Fibroblast of peridontal ligament (primary cell): ENCODE results near the gene LILRA1.
"Not testable (repeated sequence)": the region's sequence is repeated elsewhere in the genome, so short reads cannot be mapped to it uniquely, and the experiment has no call there.

Experiments used
- DNase-seq: peaks from one replicate; pipeline ENCODE4 v3.0.0-alpha.2; 2010; ENCODE audit errors: extremely low read depth

Gene LILRA1

DNA sequence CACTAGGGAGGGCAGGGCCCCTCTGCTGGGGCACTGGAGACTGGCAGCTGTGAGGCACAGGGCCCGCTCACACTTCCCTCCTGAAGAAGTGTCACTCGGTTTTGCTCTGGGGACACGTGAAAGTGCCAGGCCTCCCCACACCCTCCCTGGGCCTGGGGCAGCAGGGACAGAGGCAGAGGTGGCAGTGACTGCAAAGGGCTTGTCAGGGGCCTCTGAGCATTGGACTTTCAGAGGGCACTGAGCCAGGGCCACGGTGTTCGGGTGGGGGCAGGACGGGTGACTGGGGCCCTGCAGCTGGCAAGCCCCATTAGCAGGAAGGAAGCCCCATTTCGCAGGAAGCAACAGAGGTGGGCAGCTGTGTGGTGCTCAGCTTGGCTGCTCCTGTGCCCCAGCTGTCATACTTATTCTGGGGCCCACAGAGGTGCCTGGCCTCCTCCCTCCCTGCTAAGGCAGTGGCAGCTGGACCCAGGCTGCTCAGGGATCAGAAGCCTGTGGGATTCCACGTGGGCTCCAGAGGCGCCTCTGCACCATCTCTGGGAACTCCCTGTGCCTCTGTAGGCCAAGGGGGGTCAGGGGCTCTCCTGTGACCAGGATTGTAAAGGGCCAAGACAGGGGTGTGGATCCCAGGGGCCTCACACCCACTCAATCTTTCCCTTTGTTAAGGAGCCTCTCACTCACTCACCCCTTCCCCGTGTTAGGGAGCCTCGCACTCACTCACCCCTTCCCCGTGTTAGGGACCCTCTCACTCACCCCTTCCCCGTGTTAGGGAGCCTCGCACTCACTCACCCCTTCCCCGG, 31.7 kb downstream of the LILRA1 start:
- DNase-seq = not testable (repeated sequence)

DNA sequence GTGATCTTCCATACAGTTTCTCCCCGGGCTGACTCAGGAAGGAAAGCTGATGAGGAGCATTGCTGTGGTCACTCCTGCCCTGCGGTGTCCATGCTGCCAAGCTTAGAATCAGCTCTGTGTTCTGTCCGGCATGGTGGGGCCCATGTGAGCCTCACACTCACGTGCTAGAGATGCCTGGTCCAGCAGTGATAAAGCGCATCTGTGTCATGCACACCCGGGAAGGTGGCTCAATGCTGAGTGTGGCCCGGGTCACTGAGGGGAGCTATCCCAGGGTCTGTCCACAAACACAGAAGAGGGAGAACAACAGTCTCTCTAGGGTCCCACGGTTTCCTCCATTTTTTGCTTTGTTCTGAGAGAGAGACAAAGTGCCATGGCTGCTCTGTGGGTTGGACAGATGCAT, 33.3 kb downstream of the LILRA1 start:
- no peak for DNase-seq

DNA sequence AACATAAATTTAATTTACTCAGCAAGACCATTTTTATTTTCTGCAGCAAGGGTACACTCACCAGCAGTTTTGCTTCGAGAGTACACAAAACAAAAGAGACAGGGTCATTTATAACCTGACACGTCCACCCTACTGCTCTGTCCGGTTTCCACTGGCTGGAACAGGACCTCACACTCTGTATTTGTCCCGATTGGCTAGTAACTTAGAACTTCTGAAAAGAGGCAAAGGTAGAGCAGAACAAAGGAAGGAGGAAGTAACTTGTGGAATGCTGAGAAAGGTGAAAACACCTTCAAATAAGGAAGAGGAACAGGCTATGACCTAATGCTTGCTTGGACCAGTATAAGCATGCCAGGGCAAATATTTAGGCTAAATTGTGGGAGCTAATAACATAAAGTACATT, 34.5 kb downstream of the LILRA1 start:
- not testable (repeated sequence) for DNase-seq

DNA sequence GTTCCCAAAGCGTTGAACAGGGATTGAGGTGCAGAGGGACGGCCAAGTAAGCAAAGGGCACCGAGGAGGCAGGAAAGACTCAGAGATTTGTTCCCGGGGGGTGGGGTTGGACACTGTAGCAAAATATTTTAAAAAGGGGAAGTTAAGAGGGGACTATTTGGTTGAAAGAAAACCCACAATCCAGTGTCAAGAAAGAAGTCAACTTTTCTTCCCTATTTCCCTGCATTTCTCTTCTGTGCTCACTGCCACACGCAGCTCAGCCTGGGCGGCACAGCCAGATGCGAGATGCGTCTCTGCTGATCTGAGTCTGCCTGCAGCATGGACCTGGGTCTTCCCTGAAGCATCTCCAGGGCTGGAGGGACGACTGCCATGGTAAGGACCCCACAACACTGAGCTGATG, 36.8 kb downstream of the LILRA1 start, which contains the start of gene LILRB1:
Gene LILRB1, plus strand, starts transcription at position 223 of the 400 bp plus-strand sequence. CDS start 590 bp downstream, outside the sequence.
- DNase-seq = not testable (repeated sequence)

DNA sequence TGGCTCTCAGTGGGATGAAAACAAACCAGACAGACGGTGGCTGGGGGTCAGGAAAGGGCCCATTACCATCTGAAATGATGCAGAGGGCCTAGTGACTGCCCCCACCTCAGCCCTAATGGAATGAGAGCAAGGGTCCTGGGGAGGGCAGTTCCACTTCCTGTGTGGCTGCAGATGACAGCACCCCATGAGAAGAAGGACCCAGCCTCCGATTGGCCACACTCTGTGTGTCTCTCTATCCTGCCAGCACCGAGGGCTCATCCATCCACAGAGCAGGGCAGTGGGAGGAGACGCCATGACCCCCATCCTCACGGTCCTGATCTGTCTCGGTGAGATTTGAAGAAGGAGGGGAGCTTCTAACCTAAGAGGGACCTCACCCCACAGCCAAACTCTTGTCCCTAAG, 37.4 kb downstream of the LILRA1 start:
- no peak for DNase-seq

DNA sequence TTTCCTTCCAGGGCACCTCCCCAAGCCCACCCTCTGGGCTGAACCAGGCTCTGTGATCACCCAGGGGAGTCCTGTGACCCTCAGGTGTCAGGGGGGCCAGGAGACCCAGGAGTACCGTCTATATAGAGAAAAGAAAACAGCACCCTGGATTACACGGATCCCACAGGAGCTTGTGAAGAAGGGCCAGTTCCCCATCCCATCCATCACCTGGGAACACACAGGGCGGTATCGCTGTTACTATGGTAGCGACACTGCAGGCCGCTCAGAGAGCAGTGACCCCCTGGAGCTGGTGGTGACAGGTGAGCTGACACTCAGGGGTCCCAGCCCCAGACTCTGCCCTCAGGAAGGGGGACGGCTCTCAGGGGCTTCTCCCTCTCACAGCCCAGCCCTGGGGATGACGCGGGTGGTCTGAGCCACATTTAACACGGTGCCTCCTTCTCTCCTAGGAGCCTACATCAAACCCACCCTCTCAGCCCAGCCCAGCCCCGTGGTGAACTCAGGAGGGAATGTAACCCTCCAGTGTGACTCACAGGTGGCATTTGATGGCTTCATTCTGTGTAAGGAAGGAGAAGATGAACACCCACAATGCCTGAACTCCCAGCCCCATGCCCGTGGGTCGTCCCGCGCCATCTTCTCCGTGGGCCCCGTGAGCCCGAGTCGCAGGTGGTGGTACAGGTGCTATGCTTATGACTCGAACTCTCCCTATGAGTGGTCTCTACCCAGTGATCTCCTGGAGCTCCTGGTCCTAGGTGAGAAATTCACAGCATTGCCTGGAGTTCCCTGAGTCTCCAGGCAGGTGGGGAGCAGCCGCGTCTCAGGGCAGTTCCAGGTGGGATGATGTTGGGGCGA, 38.3 kb downstream of the LILRA1 start:
- not testable (repeated sequence) for DNase-seq

DNA sequence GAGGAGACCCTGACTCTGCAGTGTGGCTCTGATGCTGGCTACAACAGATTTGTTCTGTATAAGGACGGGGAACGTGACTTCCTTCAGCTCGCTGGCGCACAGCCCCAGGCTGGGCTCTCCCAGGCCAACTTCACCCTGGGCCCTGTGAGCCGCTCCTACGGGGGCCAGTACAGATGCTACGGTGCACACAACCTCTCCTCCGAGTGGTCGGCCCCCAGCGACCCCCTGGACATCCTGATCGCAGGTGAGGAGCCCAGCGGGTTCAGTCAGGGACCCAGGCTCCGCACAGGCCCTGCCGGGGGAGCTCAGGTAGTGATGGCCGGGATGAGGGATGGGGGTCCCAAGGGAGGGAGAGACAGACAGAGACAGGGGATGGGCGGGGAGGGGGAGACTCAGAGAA, 39.1 kb downstream of the LILRA1 start:
- DNase-seq = not testable (repeated sequence)

DNA sequence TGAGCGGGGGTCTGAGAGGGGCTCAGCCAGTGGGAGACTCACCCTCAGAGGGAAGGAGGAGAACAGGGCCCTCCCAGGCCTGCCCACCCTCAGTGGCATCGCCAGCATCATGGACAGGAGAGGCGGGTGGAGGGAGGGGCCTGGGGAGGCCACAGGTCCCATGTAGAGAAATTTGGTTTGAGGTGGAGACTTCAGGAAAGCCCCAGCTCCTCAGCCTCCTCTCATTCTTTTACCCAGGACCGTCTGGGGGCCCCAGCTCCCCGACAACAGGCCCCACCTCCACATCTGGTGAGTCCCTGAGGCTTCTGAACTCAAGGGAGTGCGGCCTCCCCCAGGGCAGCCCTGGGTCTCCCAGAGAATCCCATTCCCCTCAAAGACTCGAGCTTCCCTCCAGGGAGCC, 40.0 kb downstream of the LILRA1 start:
- DNase-seq = no peak

DNA sequence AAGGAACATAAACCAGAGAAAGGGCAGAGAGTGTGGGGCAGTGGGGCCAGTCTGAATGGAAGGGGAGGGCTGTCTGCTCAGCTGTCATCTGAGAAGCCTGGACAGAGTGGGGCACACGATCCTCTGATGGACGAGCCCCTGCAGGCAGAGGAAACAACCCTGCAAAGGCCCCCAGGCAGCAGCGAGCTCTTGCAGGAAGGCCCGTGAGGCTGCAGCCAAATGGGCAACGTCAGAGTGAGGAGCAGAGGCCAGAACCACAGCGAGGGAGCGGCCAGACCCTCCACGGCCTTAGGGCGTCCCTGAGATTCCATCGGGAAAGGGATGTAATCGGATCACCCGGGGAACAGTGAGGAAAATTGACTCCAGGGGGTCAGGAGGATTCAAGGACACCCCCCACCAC, 42.6 kb downstream of the LILRA1 start:
- DNase-seq = not testable (repeated sequence)

DNA sequence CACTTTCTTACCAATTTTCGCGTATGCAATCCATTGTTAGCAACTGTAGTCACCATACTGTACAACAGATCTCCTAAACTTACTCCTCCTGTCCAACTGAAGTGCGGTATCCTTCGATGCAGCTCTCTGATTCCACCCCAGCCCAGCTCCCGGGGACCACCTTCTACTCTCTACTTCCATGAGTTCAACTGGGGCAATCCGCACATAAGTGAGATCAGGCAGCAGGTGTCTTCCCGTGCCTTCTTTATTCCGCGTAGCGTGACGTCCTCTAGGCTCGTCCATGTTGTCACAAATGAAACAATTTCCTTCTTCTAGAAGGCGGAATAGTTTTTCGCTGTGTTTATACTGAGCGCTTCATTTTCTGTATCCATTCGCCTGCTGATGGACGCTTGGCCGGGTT, 45.3 kb downstream of the LILRA1 start:
- DNase-seq = no peak

DNA sequence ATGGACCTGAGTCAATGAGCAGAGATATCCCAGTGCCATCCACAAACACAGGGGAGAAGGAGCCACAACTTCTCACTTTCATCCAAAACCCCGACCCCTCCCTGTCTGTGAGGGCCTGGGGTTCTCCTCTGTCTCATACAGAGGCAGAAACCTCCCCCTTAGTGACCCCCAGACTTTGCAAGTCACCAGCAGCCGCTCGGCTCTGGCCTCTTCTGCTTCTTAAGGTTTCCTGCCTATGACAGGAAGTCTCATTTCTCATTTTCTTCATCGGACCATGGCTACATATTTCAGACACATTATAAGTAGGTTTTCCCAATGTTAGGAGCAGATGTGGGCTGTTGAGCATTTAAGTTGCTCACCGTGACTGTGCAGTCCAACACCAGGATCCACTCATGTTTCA, 49.5 kb downstream of the LILRA1 start:
- not testable (repeated sequence) for DNase-seq

DNA sequence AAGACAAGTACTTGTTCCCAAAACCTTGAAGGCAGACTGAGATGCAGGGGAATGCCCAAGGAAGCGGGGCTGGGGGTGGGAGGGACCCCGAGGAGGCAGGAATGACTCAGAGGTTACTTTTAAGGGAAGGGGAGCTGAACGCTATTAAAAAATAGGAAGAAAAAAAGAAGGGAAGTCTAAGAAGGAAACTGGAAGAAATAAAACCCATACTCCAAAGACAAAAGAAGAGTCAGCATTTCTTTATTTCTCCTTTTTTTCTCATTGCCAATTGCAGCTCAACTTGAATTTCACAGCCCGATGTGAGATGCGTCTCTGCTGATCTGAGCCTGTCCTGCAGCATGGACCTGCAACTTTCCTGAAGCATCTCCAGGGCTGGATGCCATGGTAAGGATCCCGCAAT, 50.2 kb downstream of the LILRA1 start:
- not testable (repeated sequence) for DNase-seq

DNA sequence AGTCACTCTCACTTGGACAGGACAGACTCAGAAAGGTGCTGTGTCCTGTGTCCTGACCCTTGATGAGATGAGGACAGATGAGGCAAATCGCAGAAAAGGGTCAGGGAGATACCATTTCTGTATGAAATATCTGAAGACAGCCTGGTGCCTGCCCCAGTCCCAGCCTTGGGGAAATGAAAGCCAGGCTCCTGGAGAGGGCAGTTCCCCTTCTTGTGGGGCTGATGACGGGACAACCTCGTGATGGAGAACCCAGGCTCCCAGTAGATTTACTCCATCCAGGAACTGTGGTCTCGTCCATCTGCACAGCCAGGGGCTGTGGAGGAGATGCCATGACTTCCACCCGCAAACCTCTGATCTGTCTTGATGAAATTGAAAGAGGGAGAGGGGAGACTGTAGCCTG, 50.6 kb downstream of the LILRA1 start:
- DNase-seq = no peak

DNA sequence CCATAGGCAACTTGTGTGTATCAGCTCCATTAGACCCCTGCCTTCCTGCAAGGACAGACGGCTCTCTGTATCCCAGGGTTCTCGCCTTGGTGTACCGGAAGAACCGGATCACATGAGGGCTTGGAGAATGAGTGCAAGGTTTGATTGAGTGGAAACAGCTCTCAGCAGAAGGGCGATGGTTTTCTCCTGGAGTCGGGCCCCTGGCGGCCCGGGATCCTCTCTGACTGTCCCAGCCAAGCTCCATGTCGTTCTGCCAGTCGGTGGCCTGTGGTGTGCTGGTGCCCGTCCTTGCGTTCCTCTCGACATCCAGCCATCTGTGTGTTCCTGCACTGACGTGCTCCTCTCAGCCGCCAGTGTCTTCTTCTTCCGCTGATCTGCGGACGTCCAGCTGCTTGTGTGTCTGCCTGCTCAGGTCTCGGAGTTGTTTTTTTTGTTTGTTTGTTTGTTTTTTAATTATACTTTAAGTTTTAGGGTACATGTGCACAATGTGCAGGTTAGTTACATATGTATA, 53.0 kb downstream of the LILRA1 start:
- no peak for DNase-seq

DNA sequence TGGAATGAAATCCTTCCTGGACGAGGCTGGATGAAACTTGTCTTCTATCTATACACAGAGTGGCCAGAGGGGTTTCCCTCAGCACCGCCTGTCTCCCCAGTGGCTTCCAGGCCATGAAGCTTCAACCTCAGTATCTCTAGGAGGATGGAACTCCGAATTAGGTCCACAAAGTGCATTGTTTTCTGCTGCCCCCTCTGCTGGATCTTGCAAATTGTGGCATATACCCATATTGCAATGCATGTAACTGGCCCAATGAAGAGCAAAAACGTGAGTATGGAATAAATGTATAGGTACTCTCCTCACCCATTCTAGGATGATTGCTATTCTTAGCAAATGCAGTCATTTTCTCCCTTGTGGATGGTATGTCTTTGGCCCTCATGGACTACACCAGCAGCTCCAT, 54.7 kb downstream of the LILRA1 start:
- DNase-seq = no peak

DNA sequence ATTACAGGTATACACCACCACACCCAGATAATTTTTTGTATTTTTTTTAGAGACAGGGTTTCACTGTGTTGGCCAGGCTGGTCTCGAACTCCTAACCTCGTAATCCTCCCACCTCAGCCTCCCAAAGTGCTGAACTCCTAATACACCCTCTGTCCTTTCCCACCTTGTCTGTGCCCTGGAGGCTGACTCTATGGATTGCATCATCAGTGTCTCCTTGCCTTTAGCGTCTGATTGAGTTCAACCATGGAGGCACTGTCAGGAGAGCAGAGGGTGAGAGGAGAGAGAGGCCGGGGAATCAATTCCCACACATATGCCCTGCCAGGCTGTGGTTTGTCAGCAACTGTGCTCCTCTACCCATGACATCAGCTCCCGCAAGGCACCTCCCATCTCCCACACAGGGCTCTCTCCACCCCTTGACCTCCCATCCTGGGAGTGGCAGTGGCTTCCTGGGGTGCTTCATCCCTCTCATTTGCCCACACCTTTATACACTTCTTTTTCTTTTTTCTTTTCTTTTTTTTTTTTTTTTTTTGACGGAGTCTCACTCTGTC, 56.8 kb downstream of the LILRA1 start:
- no peak for DNase-seq
